ENCODE data around the gene SSBP4.

Gene SSBP4

GRCh38 chr19:18386543-18387271 is 32.5 kb upstream of the SSBP4 start:
- Histone ChIP-seq H3K9me3 (ENCODE audit: control insufficient read depth, low read length) (no peaks in the 10 kb centered on the region), H3K4me3 (ENCODE audit: extremely low read depth, insufficient read depth, low read length, poor library complexity, severe bottlenecking) (peak overlapping the region; percentile 47), H3K36me3 (ENCODE audit: control insufficient read depth, insufficient read depth, low read length) (peaks cover 11% of the 10 kb centered on the region), H3K4me1 (ENCODE audit: control insufficient read depth, insufficient read depth, low read length, poor library complexity, severe bottlenecking) (peaks cover 31% of the 10 kb centered on the region), H3K27ac (ENCODE audit: low read depth, low read length, severe bottlenecking) (no peak overlapping the region)
- WGBS, 2 experiments (ENCODE audit: insufficient coverage in 2 of 2): 87 to 93% methylated on average over 12 to 13 of the region's 14 CpGs

DNA sequence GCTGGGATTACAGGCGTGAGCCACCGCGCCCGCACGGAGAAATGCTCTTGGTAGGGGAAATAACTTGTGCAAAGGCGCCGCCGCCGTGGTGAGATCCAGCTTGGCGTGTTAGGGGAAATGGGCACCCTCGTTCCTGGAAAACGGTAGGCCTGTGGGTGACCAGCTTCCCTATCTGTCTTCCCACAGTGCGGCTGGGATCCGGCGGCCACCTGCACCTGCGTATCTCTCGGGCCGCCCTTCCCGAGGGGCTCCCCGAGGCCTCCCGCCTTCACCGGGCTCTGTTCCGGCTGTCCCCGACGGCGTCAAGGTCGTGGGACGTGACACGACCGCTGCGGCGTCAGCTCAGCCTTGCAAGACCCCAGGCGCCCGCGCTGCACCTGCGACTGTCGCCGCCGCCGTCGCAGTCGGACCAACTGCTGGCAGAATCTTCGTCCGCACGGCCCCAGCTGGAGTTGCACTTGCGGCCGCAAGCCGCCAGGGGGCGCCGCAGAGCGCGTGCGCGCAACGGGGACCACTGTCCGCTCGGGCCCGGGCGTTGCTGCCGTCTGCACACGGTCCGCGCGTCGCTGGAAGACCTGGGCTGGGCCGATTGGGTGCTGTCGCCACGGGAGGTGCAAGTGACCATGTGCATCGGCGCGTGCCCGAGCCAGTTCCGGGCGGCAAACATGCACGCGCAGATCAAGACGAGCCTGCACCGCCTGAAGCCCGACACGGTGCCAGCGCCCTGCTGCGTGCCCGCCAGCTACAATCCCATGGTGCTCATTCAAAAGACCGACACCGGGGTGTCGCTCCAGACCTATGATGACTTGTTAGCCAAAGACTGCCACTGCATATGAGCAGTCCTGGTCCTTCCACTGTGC is 30.9 kb upstream of the SSBP4 start:
- Histone ChIP-seq H3K27ac (ENCODE audit: low read depth, low read length, severe bottlenecking) (no peak overlapping the region), H3K4me1 (ENCODE audit: control insufficient read depth, insufficient read depth, low read length, poor library complexity, severe bottlenecking) (peaks cover 19% of the 10 kb centered on the region), H3K4me3 (ENCODE audit: extremely low read depth, insufficient read depth, low read length, poor library complexity, severe bottlenecking) (peak overlapping the region; percentile 47), H3K36me3 (ENCODE audit: control insufficient read depth, insufficient read depth, low read length) (peaks cover 11% of the 10 kb centered on the region), H3K9me3 (ENCODE audit: control insufficient read depth, low read length) (no peaks in the 10 kb centered on the region)
- WGBS, 2 experiments (ENCODE audit: insufficient coverage in 2 of 2): 29 to 31% methylated on average over 82 to 86 of the region's 86 CpGs

- WGBS, 2 experiments (ENCODE audit: insufficient coverage in 2 of 2): 97 to 100% methylated on average over 7 to 10 of the region's 13 CpGs
- Histone ChIP-seq H3K4me1 (ENCODE audit: control insufficient read depth, insufficient read depth, low read length, poor library complexity, severe bottlenecking) (peaks cover 19% of the 10 kb centered on the region), H3K36me3 (ENCODE audit: control insufficient read depth, insufficient read depth, low read length) (peaks cover 11% of the 10 kb centered on the region), H3K9me3 (ENCODE audit: control insufficient read depth, low read length) (no peaks in the 10 kb centered on the region), H3K27ac (ENCODE audit: low read depth, low read length, severe bottlenecking) (no peak overlapping the region), H3K4me3 (ENCODE audit: extremely low read depth, insufficient read depth, low read length, poor library complexity, severe bottlenecking) (peak overlapping the region; percentile 47)
Measured at GRCh38 chr19:18388960-18389725, 30.1 kb upstream of the SSBP4 start.

- peaks cover 19% of the 10 kb centered on the region for H3K4me1 ChIP-seq (ENCODE audit: control insufficient read depth, insufficient read depth, low read length, poor library complexity, severe bottlenecking)
- no peaks in the 10 kb centered on the region for H3K9me3 ChIP-seq (ENCODE audit: control insufficient read depth, low read length)
- no peak overlapping the region for H3K4me3 ChIP-seq (ENCODE audit: extremely low read depth, insufficient read depth, low read length, poor library complexity, severe bottlenecking)
- H3K27ac ChIP-seq (ENCODE audit: low read depth, low read length, severe bottlenecking): no peak overlapping the region
- peaks cover 11% of the 10 kb centered on the region for H3K36me3 ChIP-seq (ENCODE audit: control insufficient read depth, insufficient read depth, low read length)
Measured at GRCh38 chr19:18389726-18390064, 29.5 kb upstream of the SSBP4 start.

- Histone ChIP-seq H3K4me1 (ENCODE audit: control insufficient read depth, insufficient read depth, low read length, poor library complexity, severe bottlenecking) (peaks cover 15% of the 10 kb centered on the region), H3K9me3 (ENCODE audit: control insufficient read depth, low read length) (no peaks in the 10 kb centered on the region), H3K27ac (ENCODE audit: low read depth, low read length, severe bottlenecking) (no peak overlapping the region), H3K4me3 (ENCODE audit: extremely low read depth, insufficient read depth, low read length, poor library complexity, severe bottlenecking) (no peak overlapping the region), H3K36me3 (ENCODE audit: control insufficient read depth, insufficient read depth, low read length) (peaks cover 11% of the 10 kb centered on the region)
- 75 to 86% methylated on average over 2 to 5 of the region's 6 CpGs for WGBS, 2 experiments (ENCODE audit: insufficient coverage in 2 of 2)
Measured at GRCh38 chr19:18390065-18390907, 28.9 kb upstream of the SSBP4 start.

DNA sequence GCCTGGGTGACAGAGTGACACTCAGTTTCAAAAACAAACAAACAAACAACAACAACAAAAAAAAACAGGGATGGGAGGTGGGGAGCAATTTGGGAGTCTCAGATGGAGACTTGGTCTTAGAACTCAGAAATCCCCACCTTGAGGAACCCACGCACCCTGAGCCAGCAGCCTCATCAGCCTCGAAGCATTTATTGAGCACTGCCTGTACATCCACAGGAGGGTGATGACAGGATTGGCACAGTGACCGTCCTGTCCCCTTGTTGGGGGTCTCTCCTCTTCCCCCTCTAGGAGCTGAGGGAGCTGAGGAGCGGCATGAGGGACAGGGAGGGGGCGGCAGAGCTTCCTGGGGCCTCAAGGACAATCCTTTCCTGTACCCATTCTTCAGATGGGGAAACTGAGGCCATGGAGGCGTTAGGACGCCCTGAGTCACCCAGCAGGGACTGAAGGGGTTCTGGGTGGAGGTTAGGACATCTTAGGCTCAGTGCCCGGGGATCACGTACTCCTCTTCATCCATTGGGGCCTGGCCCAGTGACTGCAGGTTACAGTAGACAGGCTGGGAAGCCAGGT is 27.6 kb upstream of the SSBP4 start:
- WGBS, 2 experiments (ENCODE audit: insufficient coverage in 2 of 2): 90 to 97% methylated on average over 3 to 6 of the region's 9 CpGs

DNA sequence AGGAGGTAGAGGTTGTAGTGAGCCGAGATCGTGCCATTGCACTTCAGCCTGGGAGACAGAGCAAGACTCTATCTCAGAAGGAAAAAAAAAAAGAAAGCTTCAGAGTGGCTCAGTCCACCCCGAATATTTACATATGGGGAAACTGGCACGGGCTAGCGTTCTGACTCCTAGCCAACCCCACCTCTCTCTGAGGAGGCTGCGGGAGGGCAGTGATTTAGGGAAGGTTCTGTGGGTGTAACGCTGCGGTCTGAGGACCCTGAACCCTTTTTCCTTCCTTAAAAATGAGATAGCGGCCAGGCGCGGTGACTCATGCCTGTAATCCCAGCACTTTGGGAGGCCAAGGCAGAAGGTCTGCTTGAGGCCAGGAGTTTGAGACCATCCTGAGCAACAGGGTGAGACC is 26.8 kb upstream of the SSBP4 start:
- no peaks in the 10 kb centered on the region for H3K9me3 ChIP-seq (ENCODE audit: control insufficient read depth, low read length)

More for the DNA sequence above, 27.6 kb upstream of the SSBP4 start:
- Histone ChIP-seq H3K9me3 (ENCODE audit: control insufficient read depth, low read length) (no peaks in the 10 kb centered on the region), H3K27ac (ENCODE audit: low read depth, low read length, severe bottlenecking) (no peak overlapping the region), H3K4me1 (ENCODE audit: control insufficient read depth, insufficient read depth, low read length, poor library complexity, severe bottlenecking) (peaks cover 5% of the 10 kb centered on the region), H3K36me3 (ENCODE audit: control insufficient read depth, insufficient read depth, low read length) (peaks cover 11% of the 10 kb centered on the region), H3K4me3 (ENCODE audit: extremely low read depth, insufficient read depth, low read length, poor library complexity, severe bottlenecking) (no peak overlapping the region)

GRCh38 chr19:18392926-18393325 is 26.3 kb upstream of the SSBP4 start:
- Histone ChIP-seq H3K9me3 (ENCODE audit: control insufficient read depth, low read length) (no peaks in the 10 kb centered on the region), H3K4me1 (ENCODE audit: control insufficient read depth, insufficient read depth, low read length, poor library complexity, severe bottlenecking) (no peaks in the 10 kb centered on the region), H3K27ac (ENCODE audit: low read depth, low read length, severe bottlenecking) (no peak overlapping the region), H3K4me3 (ENCODE audit: extremely low read depth, insufficient read depth, low read length, poor library complexity, severe bottlenecking) (no peak overlapping the region), H3K36me3 (ENCODE audit: control insufficient read depth, insufficient read depth, low read length) (peaks cover 11% of the 10 kb centered on the region)
- WGBS, 2 experiments (ENCODE audit: insufficient coverage in 2 of 2): 95 to 100% methylated on average over 3 to 4 of the region's 5 CpGs

More for the DNA sequence above, 26.8 kb upstream of the SSBP4 start:
- 93 to 98% methylated on average over 5 to 6 of the region's 11 CpGs for WGBS, 2 experiments (ENCODE audit: insufficient coverage in 2 of 2)
- no peak overlapping the region for H3K27ac ChIP-seq (ENCODE audit: low read depth, low read length, severe bottlenecking)
- no peaks in the 10 kb centered on the region for H3K4me1 ChIP-seq (ENCODE audit: control insufficient read depth, insufficient read depth, low read length, poor library complexity, severe bottlenecking)
- no peak overlapping the region for H3K4me3 ChIP-seq (ENCODE audit: extremely low read depth, insufficient read depth, low read length, poor library complexity, severe bottlenecking)
- peaks cover 11% of the 10 kb centered on the region for H3K36me3 ChIP-seq (ENCODE audit: control insufficient read depth, insufficient read depth, low read length)

- Histone ChIP-seq H3K36me3 (ENCODE audit: control insufficient read depth, insufficient read depth, low read length) (peaks cover 8% of the 10 kb centered on the region), H3K9me3 (ENCODE audit: control insufficient read depth, low read length) (no peaks in the 10 kb centered on the region), H3K4me3 (ENCODE audit: extremely low read depth, insufficient read depth, low read length, poor library complexity, severe bottlenecking) (no peak overlapping the region), H3K27ac (ENCODE audit: low read depth, low read length, severe bottlenecking) (no peak overlapping the region), H3K4me1 (ENCODE audit: control insufficient read depth, insufficient read depth, low read length, poor library complexity, severe bottlenecking) (no peaks in the 10 kb centered on the region)
- 87 to 89% methylated on average over 7 of the region's 7 CpGs for WGBS, 2 experiments (ENCODE audit: insufficient coverage in 2 of 2)
Measured at GRCh38 chr19:18393836-18394235, 25.4 kb upstream of the SSBP4 start.

Data from mesodermal cell (in vitro differentiated cells).